GM12865 (cell line): ENCODE data around the gene SNRNP40.

Experiments used
- DNase-seq: peaks from one replicate; pipeline ENCODE4 v3.0.0; 2010; ENCODE audit warnings: low read depth
- H3K4me3 ChIP-seq: 2 replicates; pipeline ENCODE4 v1.5.1; 2011; ENCODE audit warnings: mild to moderate bottlenecking, low read depth, low read length, control low read depth
- CTCF ChIP-seq: IDR thresholded peaks from 2 replicates; pipeline ENCODE4 v1.5.1; 2011; ENCODE audit warnings: low read length, control low read depth, low read depth, inconsistent platforms; ENCODE audit not compliant: insufficient read depth; ENCODE audit errors: missing control alignments

Gene SNRNP40

GRCh38 chr1:31296486-31297276 lies at the start of gene SNRNP40, which contains the start of gene ZCCHC17:
TSS of gene SNRNP40 (minus strand) at chr1:31296788. CDS start at chr1:31296751, 37 bp downstream.
TSS of gene ZCCHC17 (plus strand) at chr1:31297032. CDS start at chr1:31310099, 13,067 bp downstream.
- no peak for TF ChIP-seq CTCF

GRCh38 chr1:31345635-31346034 lies 49.0 kb upstream of the SNRNP40 start:
- H3K4me3 ChIP-seq: no peak overlapping the region
- DNase-seq: no peak
- TF ChIP-seq CTCF: no peak

More at GRCh38 chr1:31296486-31297276, at the start of gene SNRNP40, which contains the start of gene ZCCHC17:
- peak; percentile 98 for DNase-seq
- H3K4me3 ChIP-seq: peak within 1 kb of the TSS; percentile 100

GRCh38 chr1:31344503-31344902 lies 47.9 kb upstream of the SNRNP40 start:
- no peak overlapping the region for H3K4me3 ChIP-seq
- DNase-seq: no peak
- TF ChIP-seq CTCF: no peak

- no peak for TF ChIP-seq CTCF
These were observed 40.3 kb upstream of the SNRNP40 start for GRCh38 chr1:31336687-31337467.

GRCh38 chr1:31335007-31335406 lies 38.4 kb upstream of the SNRNP40 start:
- DNase-seq: peak; percentile 49
- TF ChIP-seq CTCF: peak; percentile 33
- H3K4me3 ChIP-seq: no peak overlapping the region

More at GRCh38 chr1:31336687-31337467, 40.3 kb upstream of the SNRNP40 start:
- H3K4me3 ChIP-seq: no peak overlapping the region
- no peak for DNase-seq

GRCh38 chr1:31327381-31327780 lies 30.8 kb upstream of the SNRNP40 start:
- DNase-seq: no peak
- no peak overlapping the region for H3K4me3 ChIP-seq
- TF ChIP-seq CTCF: no peak
